Body of pancreas (tissue), 4 donors: ENCODE measurements around the gene DHRS7B.

Experiments
- POLR2A ChIP-seq, 3 donors: fragments of 450-650 bp; IDR thresholded peaks; one replicate each; pipeline ENCODE4 v1.6.1; 2016; ENCODE audit warnings: antibody characterized with exemption in 3 of 3, mild to moderate bottlenecking in 2 of 3
- TF ChIP-seq, protein P1 (sequence below), 7 experiments: fragments of 450-650 bp in 4 of 7; fragments of 200-600 bp in 3 of 7; sonication (generic) in 3 of 7; IDR thresholded peaks; one replicate each; pipeline ENCODE4 v1.5.1; 2016 to 2019; ENCODE audit warnings: antibody characterized with exemption in 7 of 7

DNA sequence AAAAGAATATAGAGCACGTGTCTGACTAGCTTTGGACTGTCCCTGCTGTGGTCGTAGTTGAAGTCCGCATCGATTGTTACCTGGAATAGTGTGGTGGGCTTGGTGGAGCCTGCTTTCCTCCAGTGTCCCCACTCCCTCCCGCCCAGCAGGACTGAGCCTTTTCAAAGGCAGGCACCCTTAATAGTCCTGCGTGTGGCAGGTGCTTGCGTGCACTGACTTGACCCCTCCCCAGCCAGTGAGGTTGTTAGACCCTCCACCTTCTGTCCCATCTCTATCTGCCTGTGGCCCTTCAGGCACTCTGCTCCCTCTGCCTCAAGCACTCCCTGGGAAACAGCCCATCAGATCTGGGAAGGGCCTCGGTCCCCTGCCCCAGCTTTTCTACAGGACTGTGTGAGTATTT, 50.6 kb downstream of the DHRS7B start:
- TF ChIP-seq, protein P1, sequence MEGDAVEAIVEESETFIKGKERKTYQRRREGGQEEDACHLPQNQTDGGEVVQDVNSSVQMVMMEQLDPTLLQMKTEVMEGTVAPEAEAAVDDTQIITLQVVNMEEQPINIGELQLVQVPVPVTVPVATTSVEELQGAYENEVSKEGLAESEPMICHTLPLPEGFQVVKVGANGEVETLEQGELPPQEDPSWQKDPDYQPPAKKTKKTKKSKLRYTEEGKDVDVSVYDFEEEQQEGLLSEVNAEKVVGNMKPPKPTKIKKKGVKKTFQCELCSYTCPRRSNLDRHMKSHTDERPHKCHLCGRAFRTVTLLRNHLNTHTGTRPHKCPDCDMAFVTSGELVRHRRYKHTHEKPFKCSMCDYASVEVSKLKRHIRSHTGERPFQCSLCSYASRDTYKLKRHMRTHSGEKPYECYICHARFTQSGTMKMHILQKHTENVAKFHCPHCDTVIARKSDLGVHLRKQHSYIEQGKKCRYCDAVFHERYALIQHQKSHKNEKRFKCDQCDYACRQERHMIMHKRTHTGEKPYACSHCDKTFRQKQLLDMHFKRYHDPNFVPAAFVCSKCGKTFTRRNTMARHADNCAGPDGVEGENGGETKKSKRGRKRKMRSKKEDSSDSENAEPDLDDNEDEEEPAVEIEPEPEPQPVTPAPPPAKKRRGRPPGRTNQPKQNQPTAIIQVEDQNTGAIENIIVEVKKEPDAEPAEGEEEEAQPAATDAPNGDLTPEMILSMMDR (IDR thresholded peaks at IDR 0.05), result no peak
- no peak for TF ChIP-seq POLR2A (IDR thresholded peaks at IDR 0.05)
